T-helper 1 cell treated with Interleukin-12 subunit alpha and Interleukin-12 subunit beta and Interleukin-4 antibody, amounts not matched to agents 30 μg/mL and 1 μg/mL, for 36 hours (primary cell): ENCODE measurements around the gene CRTC2.

Experiments
- H3K27ac Mint-ChIP-seq: one replicate; pipeline ENCODE4 v1.8.0; 2021; ENCODE audit warnings: mild to moderate bottlenecking, mixed read lengths
- H3K27me3 Mint-ChIP-seq: one replicate; pipeline ENCODE4 v1.8.0; 2021; ENCODE audit warnings: low read depth, mixed read lengths
- H3K36me3 Mint-ChIP-seq: one replicate; pipeline ENCODE4 v1.8.0; 2021; ENCODE audit warnings: low read depth, mixed read lengths
- H3K4me1 Mint-ChIP-seq: one replicate; pipeline ENCODE4 v1.8.0; 2021; ENCODE audit warnings: low read depth, mixed read lengths
- H3K4me3 Mint-ChIP-seq: one replicate; pipeline ENCODE4 v1.8.0; 2021; ENCODE audit warnings: mild to moderate bottlenecking, moderate library complexity, mixed read lengths
- H3K9me3 Mint-ChIP-seq: one replicate; pipeline ENCODE4 v1.8.0; 2021; ENCODE audit warnings: mixed read lengths

CRTC2 gene

DNA sequence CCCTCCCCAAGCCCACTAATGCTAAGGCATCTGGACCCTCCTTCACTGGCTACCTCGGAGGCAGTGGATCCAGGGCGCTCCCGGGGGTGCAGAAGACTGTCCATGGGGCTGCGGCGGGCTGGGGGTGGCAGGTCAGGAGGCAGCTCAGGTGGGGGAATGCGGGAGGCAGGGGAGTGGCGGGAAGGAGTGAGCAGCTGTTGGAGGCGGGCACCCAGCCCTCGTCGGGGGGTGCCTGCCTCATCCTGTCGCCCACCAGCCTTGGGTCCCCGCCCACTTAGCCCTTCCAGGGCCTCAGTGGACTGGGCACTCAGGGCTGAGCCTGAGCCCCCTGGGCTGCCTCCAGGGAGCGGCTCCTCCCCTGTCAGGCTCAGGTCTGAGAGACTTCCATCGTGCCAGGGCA, 25.0 kb downstream of the CRTC2 start:
- Mint-ChIP-seq H3K36me3 (peaks cover 49% of the 10 kb centered on the region), H3K27ac (no peak overlapping the region), H3K9me3 (no peaks in the 10 kb centered on the region), H3K4me1 (peaks cover 8% of the 10 kb centered on the region), H3K27me3 (no peaks in the 10 kb centered on the region), H3K4me3 (no peak overlapping the region)

DNA sequence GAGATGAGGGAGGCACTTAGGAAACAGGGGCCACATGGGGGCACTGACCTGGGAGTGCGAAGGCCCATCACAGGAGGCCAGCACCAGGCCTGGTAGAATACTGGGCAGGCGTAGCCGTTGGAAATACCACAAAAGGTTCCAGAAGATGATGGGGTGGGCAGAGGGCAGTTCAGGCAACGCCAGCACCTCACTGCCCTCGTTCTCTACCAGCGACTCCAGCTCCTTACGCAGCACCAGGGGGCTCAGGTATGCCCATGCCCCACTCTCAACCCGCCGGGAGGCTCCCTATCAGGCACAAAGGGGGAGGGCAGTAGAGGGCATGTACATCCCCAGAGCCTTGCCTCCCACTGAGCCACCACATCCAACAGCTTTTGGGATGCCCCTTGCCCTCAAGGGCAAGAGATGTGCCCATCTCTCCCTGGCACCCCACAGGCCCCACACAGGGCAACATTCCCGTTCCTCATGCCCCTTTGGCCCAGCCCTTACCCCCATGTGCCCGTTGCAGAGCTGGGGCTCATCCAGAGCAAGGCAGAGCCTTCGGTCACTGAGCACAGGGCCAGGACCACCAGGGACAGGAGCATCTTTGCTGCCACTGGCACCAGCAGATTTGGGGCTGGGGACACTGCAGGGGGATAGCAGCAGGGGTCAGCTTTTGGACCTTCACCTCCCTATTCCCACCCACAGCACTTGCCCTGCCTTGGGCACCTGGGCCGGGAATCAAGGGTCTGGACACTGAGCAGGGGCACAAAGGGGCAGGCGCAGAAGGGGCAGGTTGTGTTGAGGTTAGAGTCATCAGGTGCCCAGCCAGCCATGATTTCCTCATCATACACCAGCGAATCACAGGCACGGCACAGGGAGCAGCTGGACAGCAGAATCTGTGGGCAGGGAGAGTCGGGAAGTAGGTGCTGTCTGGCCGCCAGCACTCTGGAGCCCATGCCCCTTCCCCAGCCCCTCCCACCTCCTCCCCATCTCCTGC, 26.0 kb downstream of the CRTC2 start:
- peaks cover 49% of the 10 kb centered on the region for H3K36me3 Mint-ChIP-seq
- H3K9me3 Mint-ChIP-seq = no peaks in the 10 kb centered on the region
- no peak overlapping the region for H3K27ac Mint-ChIP-seq
- no peak overlapping the region for H3K4me3 Mint-ChIP-seq
- peaks cover 12% of the 10 kb centered on the region for H3K4me1 Mint-ChIP-seq
- H3K27me3 Mint-ChIP-seq = no peaks in the 10 kb centered on the region

DNA sequence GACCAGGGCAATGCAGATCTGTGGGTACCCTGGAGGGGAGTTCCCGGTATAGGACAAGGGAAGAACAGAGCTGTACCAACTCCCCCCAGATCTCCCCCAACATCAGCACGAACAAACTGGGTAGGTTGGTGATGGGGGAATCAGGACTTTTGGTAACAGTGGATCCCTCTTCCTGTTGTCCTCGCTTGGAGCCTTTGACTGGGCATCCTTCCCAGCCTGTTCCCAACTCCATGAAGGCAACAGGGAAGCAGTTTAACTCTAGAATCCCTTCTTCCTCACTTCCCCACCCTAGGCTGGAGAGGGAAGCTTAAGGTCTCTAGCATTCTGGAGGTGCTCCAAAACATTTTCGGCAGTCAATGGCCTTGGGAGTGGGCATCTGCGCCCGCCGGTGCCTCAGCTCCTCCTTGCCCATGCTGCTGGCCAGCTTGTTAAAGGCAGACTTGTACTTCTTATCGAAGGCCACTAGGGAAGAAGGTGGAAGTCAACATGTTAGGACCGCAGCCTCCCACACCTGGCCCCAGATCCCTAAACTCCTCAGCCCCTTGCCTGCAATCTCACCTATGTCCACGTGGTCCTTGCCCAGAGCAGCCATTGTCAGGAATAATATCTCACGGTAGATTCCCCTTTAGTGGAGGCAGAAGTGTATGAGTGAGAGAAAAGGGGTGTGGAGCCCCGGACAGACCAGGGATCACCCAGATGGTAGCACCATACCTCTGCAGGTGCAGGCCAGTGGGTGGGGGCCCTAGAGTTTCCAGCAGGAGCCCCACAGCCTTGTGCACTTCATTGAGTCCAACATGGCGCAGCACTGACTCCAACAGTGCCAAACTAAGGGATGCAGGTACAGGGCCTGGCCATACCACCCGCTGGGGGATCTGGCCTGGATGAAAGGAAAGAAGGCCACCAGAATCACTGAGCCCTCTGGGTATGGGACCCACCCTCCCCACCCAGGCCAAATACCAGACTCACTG, 28.1 kb downstream of the CRTC2 start:
- Mint-ChIP-seq H3K4me3 (no peak overlapping the region), H3K27me3 (no peaks in the 10 kb centered on the region), H3K4me1 (peaks cover 12% of the 10 kb centered on the region), H3K9me3 (no peaks in the 10 kb centered on the region), H3K36me3 (peaks cover 32% of the 10 kb centered on the region), H3K27ac (no peak overlapping the region)

DNA sequence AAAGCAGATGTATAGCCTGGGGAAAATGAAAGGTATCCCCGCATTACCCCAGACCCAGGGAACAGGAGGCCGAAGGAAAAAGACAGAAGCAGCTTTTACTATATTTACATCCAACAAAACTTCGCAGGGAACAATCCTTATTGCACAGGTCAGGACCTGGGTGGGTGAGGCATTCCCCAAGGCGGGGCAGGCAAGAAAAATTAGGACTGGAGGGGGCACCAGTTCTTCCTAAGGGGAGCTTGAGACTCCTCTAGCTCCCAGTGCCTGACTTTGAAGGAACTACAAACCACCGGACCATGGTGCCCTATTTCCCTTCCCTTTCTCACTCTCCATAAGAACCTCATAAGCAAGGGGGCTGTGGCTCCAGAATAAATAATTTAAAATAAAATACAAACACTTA, 29.0 kb downstream of the CRTC2 start:
- Mint-ChIP-seq H3K4me3 (no peak overlapping the region), H3K36me3 (peaks cover 25% of the 10 kb centered on the region), H3K4me1 (peaks cover 12% of the 10 kb centered on the region), H3K9me3 (no peaks in the 10 kb centered on the region), H3K27me3 (no peaks in the 10 kb centered on the region), H3K27ac (no peak overlapping the region)

DNA sequence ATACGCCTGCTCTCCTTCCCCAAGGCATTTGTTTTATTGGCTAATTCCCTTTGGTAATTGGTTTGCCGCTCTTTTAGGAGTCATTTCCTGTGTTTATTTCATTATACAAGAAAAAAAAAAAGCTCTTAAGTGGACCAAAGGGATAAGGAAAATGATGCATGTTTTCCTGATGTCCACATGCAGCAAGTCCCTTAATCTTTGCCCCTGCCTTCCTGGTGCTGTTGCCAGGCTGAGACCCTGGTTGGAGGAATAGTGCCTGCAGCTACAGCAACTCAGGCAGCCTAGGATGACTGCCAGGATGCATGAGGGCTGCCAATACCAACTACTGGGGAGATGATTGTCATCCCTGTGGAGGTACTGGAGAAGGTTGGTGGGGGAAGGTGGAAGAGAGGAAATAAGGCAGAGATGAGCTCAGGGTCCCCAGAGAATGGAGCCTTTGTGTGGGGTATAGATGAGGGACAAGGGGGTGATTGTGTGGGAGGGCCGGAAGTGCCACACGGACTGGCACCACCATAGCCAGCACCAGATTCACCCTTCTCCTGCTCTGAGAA, 29.5 kb downstream of the CRTC2 start:
- no peak overlapping the region for H3K4me3 Mint-ChIP-seq

DNA sequence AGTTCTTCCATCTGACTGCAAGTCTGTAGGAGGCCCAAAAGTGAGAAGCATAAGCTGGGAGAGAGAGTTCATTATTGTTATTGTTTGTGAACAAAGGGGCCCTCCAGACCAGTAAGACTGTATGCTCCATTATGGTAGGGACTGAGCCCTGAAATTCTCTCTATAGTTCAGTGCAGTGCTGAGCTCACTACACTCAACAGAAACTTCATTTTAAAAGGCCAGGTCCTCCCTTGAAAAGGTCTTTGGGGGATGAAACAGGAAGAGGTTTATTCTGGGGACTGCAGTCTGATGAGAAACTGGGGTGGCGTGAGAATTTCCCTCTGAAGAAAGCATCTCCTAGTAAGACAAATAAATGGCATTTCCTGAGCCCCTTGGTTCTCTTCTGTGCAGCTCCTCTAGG, 30.2 kb downstream of the CRTC2 start:
- Mint-ChIP-seq H3K27ac (peak overlapping the region; percentile 21), H3K27me3 (no peaks in the 10 kb centered on the region), H3K36me3 (peaks cover 23% of the 10 kb centered on the region), H3K4me1 (peaks cover 15% of the 10 kb centered on the region), H3K9me3 (no peaks in the 10 kb centered on the region), H3K4me3 (no peak overlapping the region)

More for the DNA sequence above, 29.5 kb downstream of the CRTC2 start:
- Mint-ChIP-seq H3K9me3 (no peaks in the 10 kb centered on the region), H3K27me3 (no peaks in the 10 kb centered on the region), H3K4me1 (peaks cover 11% of the 10 kb centered on the region), H3K36me3 (peaks cover 23% of the 10 kb centered on the region), H3K27ac (peak overlapping the region; percentile 21)

DNA sequence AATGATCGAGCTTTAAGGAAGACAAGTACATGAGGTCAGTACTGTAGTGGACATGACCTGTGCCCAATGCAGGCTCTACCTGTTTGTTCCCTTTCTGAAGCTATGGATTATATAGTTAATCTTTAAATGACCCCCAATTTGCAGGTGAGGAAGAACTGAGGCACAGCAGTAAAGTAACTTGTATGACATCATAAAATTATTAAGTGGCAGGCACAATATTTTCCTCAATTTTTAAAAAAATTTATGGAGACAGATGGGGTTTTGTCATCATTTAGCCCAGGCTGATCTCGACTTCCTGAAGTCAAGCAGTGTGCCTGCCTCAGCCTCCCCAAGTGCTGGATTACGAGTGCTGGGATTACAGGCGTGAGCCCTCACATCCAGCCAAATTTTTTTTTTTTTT, 32.0 kb downstream of the CRTC2 start:
- no peak overlapping the region for H3K4me3 Mint-ChIP-seq
- no peak overlapping the region for H3K27ac Mint-ChIP-seq
- no peaks in the 10 kb centered on the region for H3K27me3 Mint-ChIP-seq
- peaks cover 19% of the 10 kb centered on the region for H3K4me1 Mint-ChIP-seq
- H3K36me3 Mint-ChIP-seq = peaks cover 23% of the 10 kb centered on the region
- H3K9me3 Mint-ChIP-seq = no peaks in the 10 kb centered on the region

DNA sequence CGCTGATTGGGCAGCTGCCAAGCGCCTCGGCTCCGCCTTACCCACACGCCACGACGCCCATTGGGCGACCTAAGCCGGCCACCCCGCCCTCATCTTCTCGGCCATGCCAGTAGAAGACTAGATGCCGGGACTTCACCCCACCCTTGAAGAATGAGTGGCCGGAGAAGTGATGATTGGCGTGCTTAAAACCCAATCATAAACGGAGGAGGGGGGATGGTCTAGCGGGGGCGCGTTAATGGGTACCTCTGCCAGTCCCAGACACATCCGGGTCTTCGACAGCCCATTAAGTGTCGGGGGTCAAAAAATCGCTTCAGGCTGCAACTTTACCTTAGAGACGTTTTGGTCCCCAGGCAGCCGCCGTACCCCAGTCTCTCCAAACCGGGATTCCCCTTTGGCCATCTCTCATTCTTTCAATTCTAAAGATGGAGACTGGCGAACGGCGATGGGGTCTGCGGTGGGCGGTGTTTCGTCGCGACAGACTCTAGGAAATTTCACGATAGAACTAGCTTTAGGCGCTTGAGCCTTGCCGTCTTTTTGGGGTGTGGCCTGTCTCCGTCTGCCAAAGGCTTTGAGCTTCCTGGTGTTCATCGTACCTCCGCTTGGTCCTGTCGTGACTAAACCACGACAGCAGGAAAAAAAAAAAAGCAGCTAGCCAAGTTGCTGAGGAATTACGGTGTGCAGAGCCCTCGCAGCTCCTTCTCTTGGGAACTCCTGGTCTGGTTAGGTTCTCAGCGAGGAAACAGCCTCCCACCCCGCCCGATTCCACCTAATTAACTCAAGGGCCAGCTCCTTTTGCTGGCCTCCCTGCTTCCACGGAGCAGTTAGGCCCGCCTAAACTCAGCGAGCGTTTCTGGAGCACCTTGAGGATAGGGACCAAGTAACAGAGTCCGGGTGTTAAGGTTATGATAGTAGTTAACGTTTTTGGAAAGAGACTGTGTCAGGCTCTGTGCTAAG, 35.2 kb downstream of the CRTC2 start, which contains the start of gene GATAD2B:
Gene GATAD2B, minus strand, starts transcription at position 1 of the 954 bp plus-strand sequence. CDS start 94,625 bp downstream, outside the sequence.
- peaks cover 34% of the 10 kb centered on the region for H3K4me1 Mint-ChIP-seq
- no peaks in the 10 kb centered on the region for H3K27me3 Mint-ChIP-seq

DNA sequence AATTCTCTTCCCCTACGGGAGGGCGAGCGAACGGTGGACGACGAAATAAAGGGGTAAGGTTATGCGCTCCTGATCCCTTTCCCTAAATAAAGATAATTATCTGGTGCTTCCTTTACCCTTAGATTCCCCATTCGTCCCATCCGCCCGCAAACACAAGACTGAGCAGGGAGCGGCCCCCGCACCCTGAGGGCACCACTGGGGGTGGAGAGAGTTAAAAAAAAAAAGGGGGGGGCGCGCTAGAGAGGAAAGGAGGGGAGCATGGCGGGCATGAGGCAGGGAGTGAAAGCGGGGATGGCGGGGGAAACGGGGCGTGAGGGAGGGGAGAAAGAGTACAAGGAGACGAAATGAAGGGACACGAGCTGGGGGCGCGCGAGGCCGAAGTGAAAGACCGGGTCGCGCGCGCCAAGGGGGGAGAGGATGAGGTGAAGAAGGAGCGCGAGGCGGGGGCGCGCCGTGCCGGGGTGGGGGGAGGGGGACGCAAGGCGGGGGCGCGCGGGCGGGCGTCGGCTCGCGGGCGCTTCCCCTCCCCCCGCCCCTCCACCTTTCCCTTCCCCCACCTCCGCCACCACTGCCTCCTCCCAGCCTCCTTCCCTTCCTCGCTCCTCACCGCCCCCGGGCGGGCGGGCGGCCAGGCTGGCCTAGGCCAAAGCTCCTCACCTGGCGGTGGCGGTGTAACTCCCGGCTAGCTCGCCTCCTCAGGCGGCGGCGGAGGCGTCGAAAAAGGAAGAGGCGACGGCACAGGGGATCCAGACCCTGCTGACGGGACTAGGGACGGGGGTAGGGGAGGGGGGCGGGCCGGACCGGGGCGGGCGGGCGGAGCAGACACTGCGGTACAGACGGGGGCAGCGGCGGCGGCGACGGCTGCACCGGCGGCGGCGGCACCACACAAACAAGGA, 36.1 kb downstream of the CRTC2 start:
- Mint-ChIP-seq H3K4me3 (peak overlapping the region; percentile 92), H3K4me1 (peaks cover 34% of the 10 kb centered on the region), H3K27ac (peak overlapping the region; percentile 95), H3K9me3 (no peaks in the 10 kb centered on the region), H3K36me3 (peaks cover 10% of the 10 kb centered on the region), H3K27me3 (no peaks in the 10 kb centered on the region)

More for the DNA sequence above, 35.2 kb downstream of the CRTC2 start, which contains the start of gene GATAD2B:
- Mint-ChIP-seq H3K9me3 (no peaks in the 10 kb centered on the region), H3K4me3 (peak within 1 kb of the TSS; percentile 92), H3K27ac (peak within 1 kb of the TSS; percentile 95), H3K36me3 (peaks cover 13% of the 10 kb centered on the region)

DNA sequence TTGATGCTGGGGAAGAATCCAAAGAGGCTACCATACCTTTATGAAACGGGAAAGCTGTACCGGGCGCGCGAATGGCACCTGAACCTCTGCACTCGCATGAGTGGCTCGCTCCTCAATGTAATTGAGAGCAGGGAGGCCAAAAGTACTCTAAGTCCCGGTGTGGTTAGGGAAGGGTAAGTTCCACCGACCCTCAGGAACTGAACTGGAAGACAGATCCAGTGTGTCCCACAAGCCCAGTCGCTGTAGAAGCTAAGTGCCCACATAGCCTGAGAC, 36.7 kb downstream of the CRTC2 start:
- H3K4me1 Mint-ChIP-seq = peaks cover 34% of the 10 kb centered on the region
- peak overlapping the region; percentile 86 for H3K4me3 Mint-ChIP-seq
- no peaks in the 10 kb centered on the region for H3K27me3 Mint-ChIP-seq
- H3K9me3 Mint-ChIP-seq = no peaks in the 10 kb centered on the region
- peaks cover 10% of the 10 kb centered on the region for H3K36me3 Mint-ChIP-seq
- peak overlapping the region; percentile 65 for H3K27ac Mint-ChIP-seq

DNA sequence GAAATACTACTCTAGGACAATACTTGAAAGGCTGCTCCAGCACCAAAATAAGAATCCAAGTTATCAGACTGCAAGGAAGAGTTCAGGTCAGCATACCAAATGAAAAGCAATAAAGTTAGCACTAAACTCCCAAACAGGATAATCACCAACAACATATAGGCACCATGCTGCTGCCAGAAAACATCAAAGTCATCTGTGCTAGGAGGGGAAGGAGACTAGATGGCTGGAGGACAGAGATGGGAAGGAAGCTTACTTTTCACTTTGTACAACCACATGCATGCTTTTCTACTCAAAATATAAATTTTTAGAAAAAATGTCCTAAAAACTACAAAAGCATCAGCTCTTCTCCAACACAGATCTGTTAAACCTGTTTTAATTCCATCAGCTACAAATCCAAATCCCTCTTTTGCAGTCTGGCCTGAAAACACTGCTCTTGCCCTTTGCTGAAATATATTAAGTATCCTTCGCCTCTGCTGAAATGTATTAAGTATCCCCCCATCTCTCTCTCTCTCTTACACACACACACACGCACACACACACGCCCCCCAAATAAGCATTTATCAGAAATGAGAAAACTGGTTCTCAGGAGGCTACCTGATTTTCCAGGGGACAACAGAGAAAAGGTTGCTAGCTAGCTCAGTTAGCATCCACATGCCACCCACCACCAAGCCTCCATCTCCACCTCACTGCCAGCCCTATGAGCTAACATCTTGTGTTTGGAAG, 37.2 kb downstream of the CRTC2 start:
- no peaks in the 10 kb centered on the region for H3K9me3 Mint-ChIP-seq
- H3K4me3 Mint-ChIP-seq = peak overlapping the region; percentile 86
- H3K27me3 Mint-ChIP-seq = no peaks in the 10 kb centered on the region
- H3K27ac Mint-ChIP-seq = peak overlapping the region; percentile 65
- H3K4me1 Mint-ChIP-seq = peaks cover 34% of the 10 kb centered on the region
- H3K36me3 Mint-ChIP-seq = peaks cover 12% of the 10 kb centered on the region
